Stimulated activated CD4-positive, alpha-beta T cell treated with anti-CD3 and anti-CD28 coated beads, TNF-alpha, amount 100 ng/mL, for 24 hours (primary cell): ENCODE data around the gene SYNE2.

ENCODE experiments used
- DNase-seq, 3 experiments: peaks; one replicate each; pipeline ENCODE4 v3.0.0-alpha.2; 2020; ENCODE audit warnings: low read depth in 3 of 3

The SYNE2 gene

DNA sequence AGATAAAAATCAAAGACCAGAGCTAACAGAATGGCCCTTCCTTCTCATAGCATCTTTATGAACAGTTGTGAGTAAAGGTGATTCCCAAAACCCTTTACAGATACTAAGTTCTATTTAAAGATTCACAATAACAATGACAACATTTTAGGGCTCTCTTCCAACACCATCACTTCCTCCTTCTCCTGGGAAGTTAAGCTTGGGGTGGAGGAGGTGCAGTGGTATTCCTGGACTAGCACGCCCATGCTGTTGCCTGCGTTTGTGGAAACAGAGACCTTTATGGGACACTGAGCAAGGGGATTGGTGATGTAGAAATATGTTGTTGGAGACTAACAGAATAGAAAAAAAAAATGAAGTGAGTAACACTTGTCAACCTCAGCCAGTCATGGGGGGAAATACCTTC is 22.5 kb downstream of the SYNE2 start:
- no peak for DNase-seq

DNA sequence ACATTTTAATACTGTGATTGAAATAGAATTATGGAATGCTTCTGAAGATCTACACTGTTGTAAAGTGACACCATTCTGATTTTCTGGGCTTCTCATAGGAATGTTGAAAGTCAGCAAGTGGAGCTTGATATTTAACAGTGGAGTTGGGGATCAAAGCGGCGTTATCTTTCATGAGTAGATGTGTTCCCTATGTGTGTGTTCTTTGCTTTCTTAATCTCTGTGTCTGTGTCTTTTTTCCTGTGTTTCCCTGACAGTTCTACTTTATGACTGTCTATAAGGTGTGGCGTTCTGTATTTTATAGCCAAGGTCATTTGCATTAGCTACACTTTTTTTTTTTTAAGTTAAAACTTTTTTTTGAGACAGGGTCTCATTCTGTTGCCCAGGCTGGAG is 24.7 kb downstream of the SYNE2 start:
- DNase-seq, result no peak

DNA sequence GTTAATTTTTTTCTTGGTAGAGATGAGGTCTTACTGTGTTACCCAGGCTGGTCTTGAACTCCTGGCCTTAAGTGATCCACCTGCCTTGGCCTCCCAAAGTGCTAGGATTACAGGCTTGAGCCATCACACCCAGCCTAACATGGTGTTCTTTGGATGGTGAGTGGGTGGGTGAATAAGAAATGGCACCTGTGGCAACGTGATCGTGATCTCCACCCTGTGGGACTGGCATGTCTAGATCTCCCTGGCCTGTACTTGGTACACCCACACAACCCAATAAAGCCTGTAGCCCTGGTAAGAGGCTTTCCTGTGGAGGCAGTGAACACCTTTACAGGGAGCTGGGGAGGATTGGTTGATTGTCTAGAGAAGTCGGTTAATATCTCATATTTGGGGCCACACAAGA is 25.2 kb downstream of the SYNE2 start:
- DNase-seq, result no peak

DNA sequence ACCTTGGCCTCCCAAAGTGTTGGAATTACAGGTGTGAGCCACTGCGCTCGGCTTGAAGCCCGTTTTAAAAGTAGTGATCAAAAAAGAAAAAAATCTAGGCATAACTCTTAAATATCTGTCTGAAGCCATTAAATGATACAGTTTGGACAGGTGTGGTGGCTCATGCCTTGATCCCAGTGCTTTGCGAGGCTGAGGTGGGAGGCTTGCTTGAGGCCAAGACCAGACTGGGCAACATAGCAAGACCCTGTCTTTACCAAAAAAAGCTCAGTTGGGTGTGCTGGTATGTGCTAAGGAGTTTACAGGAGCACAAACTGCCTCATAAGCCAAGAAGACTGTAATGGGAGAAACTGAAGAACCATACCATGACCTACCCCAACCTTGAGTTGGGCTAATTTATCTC is 26.0 kb downstream of the SYNE2 start:
- DNase-seq, result no peak

DNA sequence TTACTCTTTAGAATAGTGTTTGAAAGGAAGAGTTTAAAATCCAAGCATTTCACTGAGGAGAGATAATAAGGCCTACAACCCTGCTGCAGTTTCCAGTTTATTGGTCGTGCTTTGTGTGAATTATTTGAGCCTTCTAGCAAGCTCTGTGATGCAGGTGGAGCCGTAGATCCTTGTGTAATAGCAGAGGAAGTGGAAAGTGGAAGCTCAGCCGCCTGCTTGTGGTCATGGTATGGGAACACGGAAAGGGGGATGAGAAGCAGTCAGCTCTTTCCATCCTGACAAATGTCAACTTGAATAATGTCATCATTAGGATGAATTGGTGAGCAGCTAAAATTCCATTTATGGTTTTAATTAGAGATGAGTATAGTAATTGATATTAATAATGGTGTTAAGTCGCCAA is 29.1 kb downstream of the SYNE2 start:
- DNase-seq, result no peak

DNA sequence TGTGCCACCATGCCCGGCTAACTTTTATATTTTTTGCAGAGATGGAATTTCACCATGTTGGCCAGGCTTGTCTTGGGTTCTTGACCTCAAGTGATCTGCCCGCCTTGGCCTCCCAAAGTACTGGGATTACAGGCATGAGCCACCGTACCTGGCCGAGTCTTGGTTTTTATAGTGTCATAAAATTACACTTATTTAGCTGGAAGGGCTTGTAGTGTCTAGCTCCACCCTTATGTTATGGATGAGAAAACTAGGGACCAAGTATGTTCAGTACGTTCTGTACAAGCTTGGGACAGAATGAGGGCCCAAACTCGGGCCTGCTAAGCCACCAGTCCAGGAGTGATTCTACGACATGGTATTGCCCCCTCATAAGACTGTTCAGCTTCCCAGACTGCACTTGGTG is 35.1 kb downstream of the SYNE2 start:
- no peak for DNase-seq

DNA sequence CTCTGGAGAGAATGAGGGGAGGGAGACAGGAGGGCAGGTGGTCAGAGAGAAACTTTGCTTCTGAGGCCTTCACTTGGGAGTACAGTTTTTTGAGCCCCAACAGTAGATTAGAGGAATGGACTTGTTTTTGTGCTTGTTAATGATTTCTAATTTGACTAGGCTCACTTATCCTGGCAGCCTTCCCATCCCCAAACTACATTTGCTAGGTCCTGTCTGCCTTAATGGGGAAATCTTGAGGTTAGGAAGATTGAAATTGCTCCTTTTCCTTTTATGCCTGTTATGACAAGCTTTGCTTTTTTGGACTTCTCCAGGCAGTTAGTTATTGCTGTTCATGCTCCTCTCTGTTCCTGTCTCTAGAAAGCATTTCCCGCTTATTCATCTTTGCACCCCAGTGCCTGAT is 37.7 kb downstream of the SYNE2 start:
- DNase-seq, result no peak

DNA sequence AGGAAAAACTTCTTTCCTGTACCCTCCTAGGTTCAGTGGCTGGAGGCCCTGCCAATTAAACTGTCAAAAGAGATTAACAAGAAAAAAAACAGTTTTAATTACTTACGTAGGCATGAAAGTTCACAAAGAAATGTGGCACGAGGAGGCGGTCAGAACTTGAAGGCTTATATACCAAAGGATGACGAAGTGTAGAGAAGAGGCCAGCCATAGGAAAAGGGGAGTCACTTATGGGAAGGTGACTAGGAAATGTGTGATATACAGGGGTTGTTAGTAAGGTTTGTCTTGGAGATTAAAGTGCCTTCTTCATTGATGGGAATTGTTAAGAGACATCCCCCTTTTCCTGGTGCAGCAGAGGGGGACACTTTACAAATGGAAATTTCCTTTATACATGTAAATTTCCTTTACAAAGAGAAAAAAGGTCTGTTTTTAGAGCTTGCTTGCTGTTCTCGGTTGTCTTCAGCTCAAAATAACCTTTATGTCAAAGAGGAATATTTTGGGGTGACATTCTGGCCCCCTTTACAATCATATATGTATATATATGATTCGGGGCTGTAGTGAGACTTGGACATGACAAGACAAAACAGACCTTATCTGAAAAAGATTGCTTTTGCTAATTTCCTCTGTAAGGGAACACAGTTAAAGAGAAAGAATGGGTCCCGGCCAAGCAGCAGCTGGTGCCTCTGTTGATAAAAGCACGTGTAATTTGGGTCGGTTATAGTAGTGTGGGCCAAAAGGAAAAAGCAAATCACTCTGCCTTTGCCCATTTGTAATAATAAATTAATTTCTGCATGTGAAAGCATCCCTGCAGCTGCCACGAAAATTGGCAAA is 38.6 kb downstream of the SYNE2 start:
- DNase-seq, result no peak

DNA sequence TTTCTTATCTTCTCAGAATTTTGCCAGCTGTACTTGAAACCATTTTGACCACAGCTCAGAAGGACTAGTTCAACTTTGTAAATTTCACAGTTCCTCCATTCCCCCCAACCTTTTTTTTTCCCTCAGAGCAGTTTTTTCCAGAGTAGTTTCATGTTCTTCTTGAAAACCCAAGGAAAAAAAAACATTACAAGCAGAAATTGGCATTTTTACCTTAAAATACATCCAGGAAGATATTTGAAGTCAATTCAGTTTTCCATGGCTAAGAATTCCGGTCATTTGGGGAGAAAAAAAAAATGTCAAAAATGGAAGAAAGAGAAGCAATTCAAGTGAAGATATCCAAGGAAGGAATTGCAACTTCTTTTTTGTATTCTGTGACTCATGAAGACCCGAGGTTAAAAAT is 39.5 kb downstream of the SYNE2 start:
- DNase-seq, result no peak

DNA sequence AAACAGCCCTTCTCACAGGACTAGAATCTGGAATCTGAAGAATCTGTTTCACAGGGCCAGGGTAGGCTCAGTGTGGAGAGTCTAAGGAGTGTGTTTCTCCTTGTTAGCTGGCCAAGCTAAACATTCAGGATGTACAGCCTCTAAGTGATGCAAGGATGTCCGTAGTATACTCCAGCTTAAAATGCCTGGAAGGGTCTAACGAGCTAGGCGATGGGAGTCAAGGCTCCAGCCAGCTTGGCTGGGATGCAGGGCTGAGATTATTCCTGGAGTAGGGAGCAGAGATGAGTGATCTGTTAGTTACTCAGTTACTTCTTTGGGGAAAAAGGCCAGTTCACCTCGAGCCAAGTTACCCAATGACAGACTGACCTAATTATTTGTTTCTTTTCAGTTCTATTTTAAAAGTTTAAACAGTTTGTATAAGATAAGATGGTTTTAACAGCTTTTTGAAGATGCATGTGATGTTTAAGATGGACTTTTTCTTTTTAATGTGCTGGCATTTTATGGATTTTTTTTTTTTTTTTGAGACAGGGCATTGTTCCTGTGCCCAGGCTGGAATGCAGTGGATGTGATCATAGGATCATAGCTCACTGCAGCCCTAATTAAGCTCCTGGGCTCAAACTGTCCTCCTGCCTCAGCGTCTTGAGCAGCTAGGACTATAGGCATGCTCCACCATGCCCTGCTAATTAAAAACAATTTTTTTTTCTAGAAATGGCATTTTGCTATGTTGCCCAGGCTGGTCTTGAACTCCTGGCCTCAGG is 41.1 kb downstream of the SYNE2 start:
- DNase-seq, result no peak

DNA sequence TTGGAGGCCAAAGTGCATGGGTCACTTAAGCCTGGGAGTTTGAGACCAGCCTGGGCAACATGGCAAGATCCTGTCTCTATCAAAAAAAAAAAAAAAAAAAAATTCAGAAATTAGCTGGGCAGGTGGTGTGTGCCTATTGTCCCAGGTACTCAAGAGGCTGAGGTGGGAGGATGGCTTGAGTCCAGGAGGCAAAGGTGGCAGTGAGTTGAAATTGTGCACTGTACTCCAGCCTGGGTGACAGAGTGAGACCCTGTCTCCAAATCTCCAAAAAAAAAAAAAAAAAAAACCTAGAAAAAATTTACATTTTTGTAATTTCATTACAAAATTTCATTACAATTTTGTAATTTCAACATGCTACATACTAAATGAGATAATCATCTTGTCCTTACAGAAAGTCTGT is 42.7 kb downstream of the SYNE2 start:
- no peak for DNase-seq

DNA sequence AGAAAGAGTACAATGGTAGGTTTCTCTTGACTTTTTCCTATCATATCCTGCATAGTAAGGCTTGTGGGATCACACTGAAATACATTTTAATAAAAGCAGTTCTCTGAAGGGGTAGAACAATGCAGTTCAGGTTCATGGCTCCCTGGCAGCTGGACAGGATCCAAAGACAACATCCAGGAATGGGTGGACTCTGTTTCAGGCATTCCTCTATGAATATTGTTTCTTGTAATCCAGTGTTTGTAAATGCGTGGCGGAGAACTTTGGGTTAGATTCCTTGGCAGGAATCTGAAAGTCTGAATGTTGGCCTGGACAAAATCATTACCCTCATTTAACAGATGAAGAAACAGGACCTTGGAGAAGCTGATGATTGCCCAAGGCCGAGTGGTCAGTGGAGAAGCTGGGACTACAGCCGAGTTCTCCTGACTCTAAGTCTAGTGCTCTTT is 43.5 kb downstream of the SYNE2 start:
- no peak for DNase-seq

DNA sequence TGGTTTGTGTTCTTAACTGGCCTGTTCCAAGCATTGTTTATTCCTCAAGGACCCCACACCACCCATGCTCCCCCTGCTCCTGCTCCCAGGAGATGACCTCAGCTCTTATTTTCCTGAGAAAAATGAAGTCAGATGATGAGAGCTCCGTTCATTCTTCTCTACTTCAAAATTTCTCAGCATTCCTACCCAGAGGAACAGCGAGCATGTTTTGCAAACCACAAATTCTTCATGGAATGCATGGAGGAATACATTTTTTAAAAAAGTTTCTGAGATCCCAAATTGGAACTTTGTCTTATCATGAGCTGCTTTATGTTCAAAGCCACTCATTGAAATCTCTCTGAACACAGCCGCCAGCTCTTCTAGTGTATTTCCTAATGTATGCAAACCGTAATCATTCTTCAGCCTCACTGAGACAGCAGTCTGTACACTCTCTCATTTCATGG is 44.9 kb downstream of the SYNE2 start:
- no peak for DNase-seq

DNA sequence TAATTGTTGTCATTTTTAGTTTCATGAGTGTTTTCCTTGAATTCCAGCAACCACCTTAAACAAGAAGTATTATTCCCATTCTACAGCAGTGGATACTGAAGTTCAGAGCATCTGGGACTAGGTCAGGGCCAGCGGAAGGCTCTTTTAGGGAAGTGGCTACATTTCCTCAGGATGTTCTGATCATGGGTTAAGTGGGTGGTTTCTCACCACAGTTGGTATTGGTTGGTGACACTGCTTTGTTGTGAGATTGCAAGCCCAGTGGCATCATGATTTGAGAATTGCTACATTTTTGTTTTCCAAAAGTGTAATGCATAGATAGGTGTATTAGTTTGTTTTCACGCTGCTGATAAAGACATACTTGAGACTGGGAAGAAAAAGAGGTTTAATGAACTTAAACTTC is 47.1 kb downstream of the SYNE2 start:
- DNase-seq, result no peak

DNA sequence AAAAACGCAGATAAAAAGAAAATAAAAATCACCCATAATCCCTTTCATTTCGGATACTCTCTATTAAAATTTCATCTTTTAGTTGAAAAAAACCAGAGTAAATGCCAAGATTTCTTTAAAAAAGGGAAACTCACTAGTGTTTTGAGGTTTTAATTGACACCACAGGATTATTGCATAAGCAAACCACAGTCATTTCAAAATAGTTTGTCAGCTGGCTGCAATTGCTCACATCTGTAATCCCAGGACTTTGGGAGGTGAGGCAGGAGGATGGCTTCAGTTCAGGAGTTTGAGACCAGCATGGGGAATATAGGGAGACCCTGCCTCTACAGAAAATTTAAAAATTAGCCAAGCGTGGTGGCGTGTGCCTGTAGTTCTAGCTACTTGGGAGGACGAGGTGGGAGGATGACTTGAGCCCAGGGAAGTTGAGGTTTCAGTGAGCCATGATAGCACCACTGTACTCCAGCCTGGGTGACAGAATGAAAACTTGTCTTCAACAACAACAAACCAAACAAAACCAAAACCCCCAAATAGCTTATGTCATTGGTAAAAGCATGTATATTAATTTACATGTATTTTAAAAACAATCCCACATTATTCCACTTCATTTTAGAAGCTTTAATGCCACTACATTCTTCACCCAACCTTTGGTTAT is 48.8 kb downstream of the SYNE2 start:
- no peak for DNase-seq

DNA sequence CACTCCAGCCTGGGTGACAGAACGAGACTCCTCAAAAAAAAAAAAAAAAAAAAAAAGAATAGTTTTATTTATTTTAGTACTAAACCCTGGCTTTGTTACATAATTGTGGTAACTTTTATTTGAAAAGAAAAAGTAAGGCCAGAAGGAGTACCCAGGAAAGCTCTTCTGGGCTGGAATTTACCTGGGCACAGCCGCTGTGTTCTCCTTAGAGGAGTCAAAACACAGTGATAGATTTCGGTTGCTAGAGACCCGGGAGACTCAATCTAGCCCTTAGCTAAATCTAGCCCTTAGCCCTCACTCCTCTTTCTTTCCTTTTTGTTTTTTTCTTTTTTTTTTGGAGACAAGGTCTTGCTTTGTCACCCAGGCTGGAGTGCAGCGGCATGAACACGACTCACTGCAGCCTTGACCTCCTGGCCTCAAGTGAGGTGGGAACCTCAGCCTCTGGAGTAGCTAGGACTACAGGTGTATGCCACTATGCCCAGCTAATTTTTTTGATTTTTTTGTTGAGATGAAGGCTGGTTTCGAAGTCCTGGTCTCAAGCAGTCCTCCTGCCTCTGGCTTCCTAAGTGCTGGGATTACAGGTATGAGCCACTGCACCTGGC is 49.7 kb downstream of the SYNE2 start:
- DNase-seq, result no peak

DNA sequence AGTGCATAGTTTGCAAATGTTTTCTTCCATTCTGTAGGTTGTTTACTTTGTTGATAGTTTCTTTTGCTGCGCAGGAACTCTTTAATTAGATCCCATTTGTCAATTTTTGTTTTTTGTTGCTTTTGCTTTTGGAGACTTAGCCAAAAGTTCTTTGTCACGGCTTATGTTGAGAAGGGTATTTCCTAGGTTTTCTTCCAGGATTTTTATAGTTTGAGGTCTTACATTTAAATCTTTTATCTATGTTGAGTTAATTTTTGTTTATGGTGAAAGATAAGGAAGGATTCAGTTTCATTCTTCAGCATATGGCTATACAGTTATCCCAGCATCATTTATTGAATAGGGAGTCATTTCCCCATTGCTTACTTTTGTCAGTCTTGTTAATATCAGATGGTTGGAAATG is 51.9 kb downstream of the SYNE2 start:
- DNase-seq, result no peak

DNA sequence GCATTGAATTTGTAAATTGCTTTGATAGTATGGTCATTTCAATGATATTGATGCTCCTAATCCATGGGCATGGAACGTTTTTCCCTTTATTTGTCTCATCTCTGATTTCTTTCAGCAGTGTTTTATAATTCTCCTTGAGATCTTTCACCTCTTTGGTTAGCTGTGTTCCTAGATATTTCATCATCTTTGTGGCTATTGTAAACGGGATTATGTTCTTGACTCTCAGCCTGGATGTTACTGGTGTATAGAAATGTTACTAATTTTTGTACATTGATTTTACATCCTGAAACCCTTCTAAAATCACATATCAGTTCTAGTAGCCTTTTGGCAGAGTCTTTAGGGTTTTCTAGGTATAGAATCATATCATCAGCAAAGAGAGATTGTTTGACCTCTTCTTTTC is 52.6 kb downstream of the SYNE2 start:
- no peak for DNase-seq

DNA sequence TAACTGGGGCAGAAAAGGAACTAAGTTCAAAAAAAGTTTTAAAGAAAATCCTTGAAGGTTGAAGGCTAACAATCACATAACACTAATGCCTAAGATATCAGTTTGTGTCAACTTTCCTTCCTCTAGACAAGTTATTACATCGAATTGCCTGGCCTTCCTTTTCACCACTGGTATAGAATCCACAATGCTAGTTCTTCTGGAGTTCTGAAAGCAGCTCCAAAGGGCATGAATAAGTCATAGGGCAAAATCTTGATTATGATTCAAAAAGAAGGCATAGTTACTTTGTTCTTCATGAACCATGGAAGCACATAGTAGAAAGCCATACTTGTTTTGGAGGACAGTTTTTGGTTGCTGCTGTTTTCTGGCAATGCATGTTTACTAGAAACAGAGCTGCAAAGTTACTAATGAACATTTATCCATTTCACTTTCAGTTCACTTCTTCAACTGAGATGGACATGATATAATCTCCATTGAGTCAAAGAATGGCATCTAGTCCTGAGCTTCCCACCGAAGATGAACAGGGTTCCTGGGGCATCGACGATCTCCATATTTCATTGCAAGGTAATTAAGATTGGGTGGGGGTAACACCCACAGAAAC is 56.0 kb downstream of the SYNE2 start:
- DNase-seq, result no peak

DNA sequence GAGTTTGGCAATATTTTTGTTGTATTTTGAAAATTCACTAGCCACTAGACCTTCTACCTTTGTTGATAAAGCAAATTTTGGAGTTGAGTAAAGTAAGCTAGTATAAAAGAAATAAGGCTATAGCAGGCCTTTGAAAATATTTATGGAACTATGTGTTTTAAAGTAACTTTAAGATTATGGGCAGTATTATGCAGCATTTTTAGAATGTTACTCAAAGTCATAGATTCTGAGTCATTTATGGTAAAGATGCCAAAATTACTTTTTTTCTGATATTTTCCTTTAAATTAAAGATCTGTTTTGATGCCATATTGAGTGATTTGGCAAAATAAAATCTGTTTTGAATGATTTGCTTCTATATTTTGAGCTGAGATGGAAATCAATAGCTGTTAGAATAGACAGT is 57.2 kb downstream of the SYNE2 start:
- DNase-seq, result no peak

DNA sequence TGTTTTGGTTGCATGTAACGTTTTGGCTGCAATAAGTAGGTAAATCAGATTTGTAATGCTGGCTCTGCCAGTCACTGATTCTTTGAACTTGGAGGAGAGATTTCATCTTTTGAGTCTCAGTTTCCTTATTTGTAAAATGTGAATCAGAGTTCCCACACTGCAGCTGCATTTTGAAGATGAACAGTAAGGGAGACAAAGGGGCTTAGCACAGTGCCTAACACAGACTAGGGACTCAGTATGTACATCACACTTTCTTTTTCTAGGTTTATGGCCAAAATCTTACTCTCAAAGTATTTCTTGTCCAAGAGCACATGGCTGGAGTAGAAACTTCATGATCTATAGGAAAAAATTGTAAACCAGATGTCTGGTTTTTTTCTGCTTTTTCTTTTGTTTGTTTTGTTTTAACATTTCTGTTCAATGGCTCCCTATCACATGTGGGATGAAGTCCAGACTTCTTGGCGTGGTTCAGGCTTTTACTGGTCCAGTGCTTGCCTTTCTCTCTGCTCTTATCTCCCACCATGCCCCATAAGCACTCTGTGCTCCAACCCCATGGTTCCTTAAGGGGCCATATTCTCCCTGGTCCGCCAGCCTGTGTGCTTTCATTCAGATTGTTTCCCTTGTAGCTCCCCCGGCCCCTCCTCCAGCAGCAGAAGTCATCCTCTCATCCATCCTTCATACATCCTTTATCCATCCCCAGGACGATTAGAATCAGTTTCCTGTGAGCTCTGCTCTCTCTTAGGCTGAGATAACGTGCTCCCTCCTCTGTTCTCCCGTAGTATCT is 58.0 kb downstream of the SYNE2 start:
- DNase-seq, result no peak
